HG03159 (cell line): ENCODE measurements around the gene ADK.
"Not testable (repeated sequence)": the region's sequence is repeated elsewhere in the genome, so short reads cannot be mapped to it uniquely, and the experiment has no call there.

Experiments used
- ATAC-seq: cut with Tn5 transposase; IDR thresholded peaks from one replicate; pipeline ENCODE4 v1.9.1; 2021; ENCODE audit warnings: mild to moderate bottlenecking, moderate library complexity; ENCODE audit not compliant: unreplicated experiment

Gene ADK

DNA sequence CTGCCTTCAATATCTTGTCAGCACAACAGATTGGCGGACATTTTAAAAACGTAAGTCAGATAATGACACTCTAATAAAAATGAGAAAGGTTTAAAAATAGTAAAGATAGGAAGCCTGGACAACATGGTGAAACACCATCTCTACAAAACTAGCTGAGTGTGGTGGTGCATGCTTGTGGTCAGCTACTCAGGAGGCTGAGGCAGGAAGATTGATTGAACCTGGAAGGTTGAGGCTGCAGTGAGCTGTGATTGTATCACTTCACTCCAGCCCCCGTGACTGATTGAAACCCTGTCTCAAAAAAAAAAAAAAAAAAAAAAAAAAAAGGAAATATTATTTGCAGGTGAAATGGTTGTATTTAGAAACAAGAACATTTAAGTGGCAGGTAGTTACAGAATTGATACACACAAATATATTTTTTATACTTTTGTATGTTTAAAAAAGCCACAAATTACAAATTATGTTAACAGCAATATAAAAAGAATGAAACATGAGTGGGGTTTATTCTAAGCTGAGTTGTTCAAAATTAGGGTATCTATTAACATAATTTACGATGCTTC, 141.9 kb downstream of the ADK start:
- ATAC-seq: no peak

DNA sequence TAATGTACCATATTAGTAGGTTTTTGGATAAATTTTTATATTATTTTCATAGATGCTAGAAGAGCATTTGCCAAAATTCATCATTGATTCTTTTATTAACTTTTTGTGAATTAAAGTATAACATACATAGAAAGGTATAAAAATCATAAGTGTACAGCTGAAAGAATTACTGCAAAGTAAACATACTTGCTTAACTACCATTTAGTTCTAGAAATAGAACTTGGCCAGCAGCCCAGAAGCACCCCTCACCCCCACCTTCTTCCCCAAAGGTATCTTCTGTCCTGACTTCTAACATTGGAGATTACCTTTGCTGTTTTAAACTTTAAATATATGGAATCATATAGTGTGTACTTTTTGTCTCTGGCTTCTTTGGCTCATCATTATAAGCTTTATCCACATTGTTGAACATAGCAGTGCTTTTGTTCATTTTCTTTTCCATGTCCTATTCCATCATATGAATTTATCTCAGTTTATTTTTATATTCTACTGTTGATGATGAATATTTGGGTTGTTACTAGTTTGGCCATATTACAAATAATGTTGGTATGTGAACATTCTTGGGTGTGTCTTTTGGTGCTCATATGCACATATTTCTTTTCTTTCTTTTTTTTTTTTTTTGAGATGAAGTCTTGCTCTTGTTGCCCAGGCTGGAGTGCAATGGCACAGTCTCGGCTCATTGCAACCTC, 142.8 kb downstream of the ADK start:
- no peak for ATAC-seq

GRCh38 chr10:74297389-74298080, 146.5 kb downstream of the ADK start:
- no peak for ATAC-seq

GRCh38 chr10:74300074-74300621, 149.1 kb downstream of the ADK start:
- not testable (repeated sequence) for ATAC-seq

DNA sequence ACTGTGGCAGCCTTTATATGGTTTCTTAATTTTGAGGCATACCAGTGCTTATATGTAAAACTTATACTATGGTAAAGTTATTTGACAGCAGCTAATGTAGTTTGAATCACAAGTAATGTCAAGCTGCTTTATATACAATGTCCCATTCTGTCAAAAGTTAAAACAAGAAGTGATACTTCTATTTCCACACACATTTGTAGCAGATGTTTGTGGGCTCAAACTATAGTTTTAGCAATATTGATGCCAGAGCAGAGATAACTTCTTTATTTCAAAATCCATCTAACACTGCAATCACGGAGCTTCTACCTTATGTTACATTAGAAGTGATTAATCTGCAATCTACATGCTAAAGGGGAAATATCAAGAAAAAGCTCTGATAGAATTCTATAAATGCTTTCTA, 149.6 kb downstream of the ADK start:
- no peak for ATAC-seq

DNA sequence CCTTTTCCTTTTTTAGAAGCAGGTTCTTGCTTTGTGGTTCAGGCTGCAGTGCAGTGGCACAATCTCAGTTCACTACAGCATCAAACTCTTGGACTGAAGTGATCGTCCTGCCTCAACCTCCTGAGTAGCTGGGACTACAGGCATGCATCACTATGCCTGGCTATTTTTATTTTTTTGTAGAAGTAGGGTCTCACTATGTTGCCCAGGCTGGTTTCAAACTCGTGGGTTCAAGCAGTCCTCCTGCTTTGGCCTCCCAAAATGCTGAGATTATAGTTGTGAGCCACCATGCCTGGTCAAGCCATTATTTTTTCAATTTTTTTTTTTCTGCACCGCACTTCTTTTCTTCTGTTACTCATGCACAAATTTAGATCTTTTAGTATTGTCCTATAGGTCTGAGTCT, 154.7 kb downstream of the ADK start:
- no peak for ATAC-seq

GRCh38 chr10:74306227-74306982, 155.4 kb downstream of the ADK start:
- ATAC-seq: no peak

- no peak for ATAC-seq
Measured at GRCh38 chr10:74307061-74307651, 156.1 kb downstream of the ADK start.

DNA sequence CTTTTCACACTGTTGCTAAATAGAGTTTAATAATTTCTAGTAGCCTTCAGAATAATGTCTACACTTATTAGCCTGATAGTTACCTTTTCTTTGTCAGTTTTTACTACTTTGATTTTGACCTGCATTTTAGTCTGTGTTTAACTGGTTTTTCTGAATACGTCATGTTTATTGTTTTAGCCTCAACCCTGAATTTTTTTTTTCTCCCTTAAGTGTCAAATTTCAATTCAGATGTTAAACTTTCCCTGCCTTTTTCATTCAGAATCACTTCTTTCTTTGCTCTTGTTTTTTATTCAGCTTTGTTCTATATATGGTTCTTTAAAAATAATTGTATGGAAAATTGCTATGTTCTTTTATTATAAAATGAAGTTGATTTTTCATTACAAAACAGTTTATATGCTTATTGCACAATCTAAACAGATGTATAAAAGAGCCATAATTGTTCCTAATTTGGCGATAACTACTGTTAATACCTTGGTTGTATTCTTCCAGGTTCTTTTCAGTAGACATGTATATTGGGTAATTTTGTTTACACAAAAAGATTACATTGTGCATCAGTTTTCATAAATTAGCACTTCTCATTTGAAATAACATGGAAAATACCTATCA, 159.7 kb downstream of the ADK start:
- no peak for ATAC-seq

- ATAC-seq: no peak
Measured at GRCh38 chr10:74314166-74314565, 163.1 kb downstream of the ADK start.

- no peak for ATAC-seq
Measured at GRCh38 chr10:74320026-74320425, 169.0 kb downstream of the ADK start.

DNA sequence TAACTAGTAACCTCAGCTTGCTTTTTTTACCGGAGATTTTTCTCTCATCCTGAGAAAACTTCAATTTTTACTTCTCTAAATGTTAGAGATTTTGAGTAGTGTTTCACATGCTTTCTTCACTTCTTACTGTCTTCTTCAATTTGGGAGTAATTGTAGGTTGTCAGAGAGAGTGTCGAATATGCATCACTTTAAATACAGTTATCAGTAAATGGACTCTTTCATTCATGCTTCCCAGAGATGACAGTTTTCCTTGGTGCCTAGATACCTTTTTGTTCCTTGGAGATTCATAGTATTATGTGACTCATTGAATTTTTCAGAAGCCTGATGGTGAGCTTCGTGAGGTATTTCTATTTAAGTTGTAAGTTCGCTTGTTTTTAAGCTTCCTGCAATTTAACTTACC, 169.7 kb downstream of the ADK start:
- no peak for ATAC-seq

DNA sequence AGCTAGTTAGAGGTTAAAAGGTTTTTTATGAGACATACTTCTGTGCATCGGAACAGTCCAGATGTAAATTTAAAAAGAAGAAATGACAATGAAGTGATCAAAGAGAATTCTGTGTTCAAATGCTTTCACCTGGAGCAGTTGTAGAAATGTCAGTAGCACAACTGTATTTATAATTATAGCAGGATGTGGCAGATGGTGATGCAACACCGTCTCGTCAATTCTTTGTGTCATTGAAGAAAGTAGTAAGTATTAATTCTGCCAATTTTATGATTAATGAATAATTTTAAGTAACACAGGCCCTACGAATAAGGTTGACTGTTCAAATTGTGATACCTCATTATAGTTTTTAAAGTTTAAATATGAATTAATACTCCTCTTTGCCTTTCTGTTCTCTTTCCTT, 171.1 kb downstream of the ADK start:
- no peak for ATAC-seq

DNA sequence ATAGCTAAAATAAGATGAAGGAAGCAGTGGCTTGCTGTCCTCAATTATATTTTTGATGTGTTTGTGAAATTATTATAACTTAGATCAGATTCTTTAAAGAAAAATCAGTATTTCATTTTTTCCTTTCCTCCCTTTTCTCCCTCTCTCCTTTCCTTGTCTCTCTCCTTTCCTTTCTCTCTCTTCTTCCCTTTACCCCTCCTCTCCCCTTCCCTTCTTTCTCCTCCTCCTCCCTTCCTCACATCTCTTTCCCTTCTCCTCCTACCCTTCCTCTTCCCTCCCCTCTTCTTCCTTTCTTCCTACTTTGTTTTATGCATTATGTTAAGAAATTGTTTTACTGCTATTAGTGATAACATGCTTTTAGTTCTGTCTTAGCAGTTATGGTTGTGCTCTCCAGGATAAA, 171.5 kb downstream of the ADK start:
- ATAC-seq: no peak

- ATAC-seq: no peak
Measured at GRCh38 chr10:74328388-74328787, 177.4 kb downstream of the ADK start.

- no peak for ATAC-seq
Measured at GRCh38 chr10:74329873-74330272, 178.9 kb downstream of the ADK start.

DNA sequence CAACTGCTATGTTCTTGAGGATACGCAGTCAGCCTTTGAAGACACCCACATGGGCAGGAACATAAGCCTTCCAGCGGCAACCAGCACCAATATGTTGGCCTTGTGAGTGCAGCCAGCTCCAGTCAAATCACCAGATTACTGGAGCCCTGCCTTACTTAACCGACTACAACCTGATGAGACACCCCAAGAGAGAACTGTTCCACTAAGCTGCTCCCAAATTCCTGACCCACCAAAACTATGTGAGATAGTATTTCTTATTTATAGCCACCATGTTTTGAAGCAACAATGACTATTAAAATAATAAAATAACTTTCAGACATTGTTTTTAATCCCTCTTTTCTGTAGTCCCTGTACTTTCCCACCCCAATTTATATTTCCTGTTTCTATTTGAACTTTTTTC, 179.6 kb downstream of the ADK start:
- ATAC-seq: no peak

GRCh38 chr10:74332398-74332797, 181.4 kb downstream of the ADK start:
- ATAC-seq: no peak

DNA sequence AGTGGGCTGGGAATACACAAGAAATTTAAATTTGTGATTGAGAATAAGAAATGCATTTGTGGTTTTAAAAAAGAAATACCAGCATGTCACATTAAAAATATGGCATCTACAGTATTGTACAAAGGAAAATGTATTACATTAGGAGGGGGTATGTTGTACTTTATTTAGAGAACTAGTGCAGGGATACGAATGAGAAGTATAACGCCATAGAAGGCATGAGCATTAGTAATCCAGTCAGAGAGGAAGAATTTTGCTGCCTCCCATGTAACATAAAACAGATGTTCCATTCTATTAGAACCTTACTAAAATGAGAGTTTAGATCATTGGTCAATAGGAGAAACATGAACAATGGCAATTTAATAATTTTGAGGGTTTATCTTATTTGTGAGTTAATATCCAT, 182.2 kb downstream of the ADK start:
- no peak for ATAC-seq

DNA sequence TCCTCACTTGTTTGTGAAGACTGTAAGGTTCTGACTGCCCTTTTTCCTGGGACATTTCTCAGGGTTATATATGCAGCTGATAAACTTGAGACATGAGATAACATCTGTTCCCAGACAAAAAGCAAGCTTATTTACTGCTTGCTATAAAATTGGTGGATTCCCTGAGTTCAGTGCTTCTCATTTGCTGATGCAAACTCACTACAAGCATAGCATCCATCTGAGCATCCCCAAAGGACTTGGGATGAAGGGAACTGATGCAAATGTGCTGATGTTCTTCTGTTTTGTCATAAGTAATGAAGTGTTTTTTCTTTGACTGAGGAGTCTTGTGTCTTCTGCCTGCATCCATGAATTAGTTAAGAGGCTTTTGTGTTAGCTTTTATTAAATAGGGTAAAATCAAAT, 183.2 kb downstream of the ADK start:
- ATAC-seq: no peak

DNA sequence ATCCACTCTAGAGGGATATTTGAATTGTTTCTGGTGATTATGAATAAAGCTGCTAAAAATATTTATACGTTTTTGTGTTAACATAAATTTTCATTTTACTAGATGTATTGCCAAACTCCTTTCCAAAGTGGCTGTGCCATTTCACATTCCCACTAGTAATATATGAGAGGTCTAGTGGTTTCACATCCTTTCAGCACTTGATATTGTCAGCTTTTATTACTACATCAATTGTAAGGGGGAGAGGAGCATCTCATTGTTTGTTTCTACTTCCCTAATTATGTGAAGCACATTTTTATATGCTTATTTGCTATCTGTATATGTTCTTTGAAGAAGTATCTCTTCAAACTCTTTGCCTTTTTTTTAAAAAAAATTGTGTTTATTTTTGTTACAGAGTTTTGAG, 184.5 kb downstream of the ADK start:
- ATAC-seq: no peak
